Karpas-422 (cell line): ENCODE results near the gene SEC63. TPM values are rescaled to one million over a fixed set of nuclear protein-coding genes. Genes with fewer than 3 reads are reported as not detected.

Experiments used
- DNase-seq: peaks from one replicate; pipeline ENCODE4 v3.0.0-alpha.2; 2015
- H2AFZ ChIP-seq: fragments of 200-600 bp; sonication (generic); 2 replicates; pipeline ENCODE4 v1.6.1; 2014; ENCODE audit warnings: antibody characterized with exemption, low read length, mixed read lengths
- H3K27ac ChIP-seq: fragments of 200-600 bp; sonication (generic); 2 replicates; pipeline ENCODE4 v1.5.1; 2014; ENCODE audit warnings: mild to moderate bottlenecking, low read length, moderate library complexity
- H3K27me3 ChIP-seq: fragments of 200-600 bp; sonication (generic); 2 replicates; pipeline ENCODE4 v1.6.1; 2014; ENCODE audit warnings: low read length, mixed read lengths
- H3K36me3 ChIP-seq: fragments of 200-600 bp; sonication (generic); 2 replicates; pipeline ENCODE4 v1.6.1; 2014; ENCODE audit warnings: low read length, mixed read lengths; ENCODE audit not compliant: insufficient read depth
- H3K4me1 ChIP-seq: fragments of 200-600 bp; sonication (generic); 2 replicates; pipeline ENCODE4 v1.6.1; 2014; ENCODE audit warnings: mild to moderate bottlenecking, low read length, mixed read lengths
- H3K4me2 ChIP-seq: fragments of 200-600 bp; sonication (generic); 2 replicates; pipeline ENCODE4 v1.6.1; 2014; ENCODE audit warnings: low read length, low read depth, mild to moderate bottlenecking; ENCODE audit not compliant: poor library complexity, severe bottlenecking
- H3K4me3 ChIP-seq: fragments of 200-600 bp; sonication (generic); 2 replicates; pipeline ENCODE4 v1.5.1; 2014; ENCODE audit warnings: mild to moderate bottlenecking, antibody characterized with exemption, low read length, mixed read lengths
- H3K79me2 ChIP-seq: fragments of 200-600 bp; sonication (generic); 2 replicates; pipeline ENCODE4 v1.6.1; 2014; ENCODE audit warnings: mild to moderate bottlenecking, low read length, mixed read lengths
- H3K9ac ChIP-seq: fragments of 200-600 bp; sonication (generic); 2 replicates; pipeline ENCODE4 v1.6.0; 2014; ENCODE audit warnings: low read length
- H3K9me2 ChIP-seq: fragments of 200-600 bp; sonication (generic), shearing (Covaris generic); replicated peaks from 2 replicates; pipeline ENCODE4 v1.6.0; 2014; ENCODE audit warnings: mild to moderate bottlenecking, low read length, moderate library complexity; ENCODE audit not compliant: insufficient read depth
- H3K9me3 ChIP-seq: fragments of 300-700, 200-600 bp; sonication (generic); 2 replicates; pipeline ENCODE4 v1.6.1; 2014; ENCODE audit warnings: low read length, mixed read lengths
- H4K20me1 ChIP-seq: fragments of 200-600 bp; sonication (generic); 2 replicates; pipeline ENCODE4 v1.6.1; 2014; ENCODE audit warnings: mild to moderate bottlenecking, antibody characterized with exemption, low read length, low read depth; ENCODE audit not compliant: insufficient read depth
- small RNA-seq: library from RNA; depleted of rRNA; stranded (forward); fragments of <200 nt; gene quantifications from one replicate; pipeline ENCODE3, GENCODE V24; 2014
- total RNA-seq: library from RNA; depleted of rRNA; stranded (reverse); fragments of >200 nt; shearing (Covaris generic); gene quantifications from 2 replicates; pipeline ENCODE4 v1.2.3, GENCODE V29; 2014; ENCODE audit warnings: low replicate concordance; rRNA removed

The SEC63 gene
- total RNA-seq, 1 experiment from 2014 or later, result 46.0 TPM

DNA sequence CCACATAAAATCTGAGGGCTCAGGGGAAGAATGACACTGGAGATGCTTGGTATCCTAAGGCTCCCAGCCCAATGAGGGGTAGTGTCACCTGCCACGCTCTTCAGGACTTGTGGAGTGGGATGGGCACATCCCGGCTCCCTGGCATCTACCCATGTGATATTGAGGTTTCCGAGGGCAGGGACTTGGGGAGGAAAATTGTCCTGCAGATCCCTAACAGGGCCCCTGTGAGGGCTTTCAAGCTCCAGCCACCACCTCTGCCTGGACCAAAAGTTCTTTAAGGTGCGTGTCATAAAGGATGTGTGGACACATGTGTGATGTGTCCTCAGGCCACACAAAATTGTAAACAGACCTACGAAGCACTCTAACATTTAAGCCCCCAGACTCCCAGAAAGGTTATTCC, 136.4 kb downstream of the SEC63 start:
- H3K36me3 ChIP-seq, result no peaks in the 10 kb centered on the region
- H2AFZ ChIP-seq, result no peak overlapping the region
- no peak overlapping the region for H3K27ac ChIP-seq
- no peak for DNase-seq
- H3K9me3 ChIP-seq, result no peaks in the 10 kb centered on the region
- no peak overlapping the region for H3K9ac ChIP-seq
- H3K4me2 ChIP-seq, result peak overlapping the region; percentile 74
- no peaks in the 10 kb centered on the region for H4K20me1 ChIP-seq
- peaks cover 33% of the 10 kb centered on the region for H3K4me1 ChIP-seq
- no peaks in the 10 kb centered on the region for H3K9me2 ChIP-seq
- H3K4me3 ChIP-seq, result no peak overlapping the region
- H3K79me2 ChIP-seq, result no peaks in the 10 kb centered on the region
- no peaks in the 10 kb centered on the region for H3K27me3 ChIP-seq

DNA sequence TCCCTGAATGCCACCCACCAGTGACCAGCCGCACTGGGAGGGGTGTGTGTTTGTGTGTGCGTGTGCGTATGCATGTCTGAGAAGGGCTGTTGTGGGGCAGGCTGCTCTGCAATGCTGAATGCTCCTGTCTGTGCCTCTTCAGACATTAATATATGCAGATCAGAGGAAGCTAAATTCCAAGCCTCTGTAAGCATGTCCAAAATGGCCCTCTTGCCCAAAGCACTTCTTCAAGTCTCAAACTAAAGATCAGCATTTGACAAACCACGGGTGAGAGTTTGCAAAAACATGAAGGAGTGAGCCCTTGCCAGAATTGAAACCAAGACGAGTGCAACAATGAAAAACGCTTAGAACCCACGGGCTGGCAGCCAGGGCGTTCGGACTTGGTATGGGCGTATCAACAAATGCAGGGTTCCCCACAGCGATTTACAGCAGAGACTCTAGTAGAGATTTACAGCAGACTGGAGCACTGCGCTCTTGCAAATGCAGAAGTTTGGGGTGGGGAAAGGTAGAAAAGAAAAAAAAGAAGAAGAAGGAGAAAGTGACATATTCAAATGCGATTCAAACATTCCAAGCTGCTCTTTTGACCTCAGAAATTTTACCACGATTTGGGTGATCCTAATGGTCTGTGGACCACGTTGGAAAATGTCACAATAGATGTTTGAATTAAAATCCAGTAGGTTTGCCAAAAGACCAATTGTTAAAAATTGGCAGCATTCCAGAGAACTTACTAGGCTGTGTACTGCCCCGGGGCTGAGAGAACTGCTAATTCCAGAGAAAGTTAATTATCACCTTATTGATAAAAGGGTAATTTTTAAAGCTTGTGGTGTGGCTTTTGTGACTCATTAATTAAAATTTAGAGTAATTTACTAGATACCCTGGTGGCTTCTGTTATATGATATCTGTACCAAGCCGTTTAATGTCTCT, 137.4 kb downstream of the SEC63 start:
- H3K27me3 ChIP-seq, result no peaks in the 10 kb centered on the region
- H4K20me1 ChIP-seq, result no peaks in the 10 kb centered on the region
- H3K9me2 ChIP-seq, result no peaks in the 10 kb centered on the region
- peaks cover 33% of the 10 kb centered on the region for H3K4me1 ChIP-seq
- no peak overlapping the region for H2AFZ ChIP-seq
- H3K9ac ChIP-seq, result no peak overlapping the region
- no peaks in the 10 kb centered on the region for H3K9me3 ChIP-seq
- no peaks in the 10 kb centered on the region for H3K79me2 ChIP-seq
- H3K27ac ChIP-seq, result no peak overlapping the region
- peak overlapping the region; percentile 22 for H3K4me2 ChIP-seq
- H3K36me3 ChIP-seq, result no peaks in the 10 kb centered on the region
- H3K4me3 ChIP-seq, result no peak overlapping the region
- no peak for DNase-seq

DNA sequence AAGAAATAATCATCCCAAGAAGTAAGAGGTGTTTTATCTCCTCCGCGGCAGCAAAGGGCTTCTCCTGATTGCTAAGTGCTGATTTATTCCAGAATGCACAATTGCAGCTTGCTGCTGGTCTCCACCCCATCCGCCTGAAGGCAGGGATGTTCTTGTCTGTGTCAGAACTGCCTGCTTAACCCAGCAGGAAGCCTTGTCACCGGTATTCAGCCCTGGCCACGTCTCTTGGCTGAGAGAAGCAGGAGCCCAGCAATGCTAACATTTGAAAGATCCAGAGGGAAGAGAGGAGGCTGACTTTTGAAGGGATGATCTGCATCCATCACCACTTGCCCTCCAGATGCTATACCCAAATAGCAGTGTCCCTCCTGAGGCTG, 138.1 kb downstream of the SEC63 start:
- H3K4me1 ChIP-seq, result peaks cover 33% of the 10 kb centered on the region
- no peak overlapping the region for H2AFZ ChIP-seq
- H3K4me3 ChIP-seq, result no peak overlapping the region
- H3K9me3 ChIP-seq, result no peaks in the 10 kb centered on the region
- H3K27me3 ChIP-seq, result no peaks in the 10 kb centered on the region
- H3K36me3 ChIP-seq, result no peaks in the 10 kb centered on the region
- no peak overlapping the region for H3K4me2 ChIP-seq
- no peak overlapping the region for H3K9ac ChIP-seq
- no peaks in the 10 kb centered on the region for H4K20me1 ChIP-seq
- no peaks in the 10 kb centered on the region for H3K79me2 ChIP-seq
- no peak for DNase-seq
- H3K9me2 ChIP-seq, result no peaks in the 10 kb centered on the region
- no peak overlapping the region for H3K27ac ChIP-seq

GRCh38 chr6:107819217-107819616, 138.8 kb downstream of the SEC63 start:
- no peak for DNase-seq
- Histone ChIP-seq H3K36me3 (no peaks in the 10 kb centered on the region), H4K20me1 (no peaks in the 10 kb centered on the region), H3K4me3 (no peak overlapping the region), H3K79me2 (no peaks in the 10 kb centered on the region), H3K4me2 (no peak overlapping the region), H3K9me3 (no peaks in the 10 kb centered on the region), H2AFZ (no peak overlapping the region), H3K9me2 (no peaks in the 10 kb centered on the region), H3K27ac (no peak overlapping the region), H3K9ac (no peak overlapping the region), H3K27me3 (no peaks in the 10 kb centered on the region), H3K4me1 (peaks cover 33% of the 10 kb centered on the region)

DNA sequence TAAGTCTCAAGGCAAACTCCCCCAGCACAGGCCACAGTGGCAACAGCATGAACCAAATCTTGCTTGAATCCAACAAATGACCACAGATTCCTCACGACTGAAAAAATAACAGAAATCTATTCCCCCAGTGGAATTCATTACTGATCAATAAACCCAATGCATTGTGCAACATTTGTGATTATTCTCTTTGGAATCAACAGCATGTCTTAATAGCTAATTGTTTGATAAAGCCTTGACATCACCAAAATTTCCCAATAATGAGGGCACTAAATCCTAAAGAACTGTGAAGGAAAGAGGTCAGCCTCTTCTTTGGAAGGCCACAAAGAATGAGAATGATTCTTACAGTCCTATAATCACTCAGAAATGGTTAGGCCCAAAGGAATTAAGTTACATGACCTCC, 139.7 kb downstream of the SEC63 start:
- Histone ChIP-seq H3K79me2 (no peaks in the 10 kb centered on the region), H3K4me2 (peak overlapping the region; percentile 13), H3K27ac (no peak overlapping the region)

GRCh38 chr6:107817784-107818183, 140.2 kb downstream of the SEC63 start:
- no peak for DNase-seq
- no peak overlapping the region for H2AFZ ChIP-seq
- H4K20me1 ChIP-seq, result no peaks in the 10 kb centered on the region
- no peaks in the 10 kb centered on the region for H3K9me2 ChIP-seq
- no peaks in the 10 kb centered on the region for H3K9me3 ChIP-seq
- H3K79me2 ChIP-seq, result no peaks in the 10 kb centered on the region
- H3K4me2 ChIP-seq, result peak overlapping the region; percentile 13
- H3K4me1 ChIP-seq, result peaks cover 27% of the 10 kb centered on the region
- H3K27ac ChIP-seq, result no peak overlapping the region
- no peak overlapping the region for H3K4me3 ChIP-seq
- no peaks in the 10 kb centered on the region for H3K27me3 ChIP-seq
- H3K36me3 ChIP-seq, result no peaks in the 10 kb centered on the region
- H3K9ac ChIP-seq, result no peak overlapping the region

More for the DNA sequence above, 139.7 kb downstream of the SEC63 start:
- H3K9me2 ChIP-seq, result no peaks in the 10 kb centered on the region
- DNase-seq, result no peak
- H3K9me3 ChIP-seq, result no peaks in the 10 kb centered on the region
- no peaks in the 10 kb centered on the region for H4K20me1 ChIP-seq
- no peak overlapping the region for H3K9ac ChIP-seq
- H3K4me1 ChIP-seq, result peaks cover 32% of the 10 kb centered on the region
- no peaks in the 10 kb centered on the region for H3K27me3 ChIP-seq
- H2AFZ ChIP-seq, result no peak overlapping the region
- H3K4me3 ChIP-seq, result no peak overlapping the region
- no peaks in the 10 kb centered on the region for H3K36me3 ChIP-seq

Small RNA genes within 50 kb of the gene (small RNA-seq; reads per million reads assigned to genes)
- not detected for gene MTHFD2P3
- gene RF00045, result 0.12 reads per million
- gene RNU6-437P, result not detected

Other genes starting within 250 kb of the SEC63 start
- gene SCML4, start 133.9 kb downstream of the SEC63 start, total RNA-seq, result 1.3 TPM in 1 of 2 replicates, not detected in the other
- gene OSTM1, start 116.5 kb upstream of the SEC63 start, total RNA-seq, result 27.1 and 60.3 TPM in 2 replicates
- not detected in 2 replicates for gene NR2E1, start 207.8 kb upstream of the SEC63 start, total RNA-seq